ENCODE results near the gene NUDCD3. TPM values are rescaled to one million over a fixed set of nuclear protein-coding genes. Genes with fewer than 3 reads are reported as not detected.

NUDCD3 gene
- total and polyA plus RNA-seq, 7 donors: 34.6 to 140 (median 97.7) TPM

DNA sequence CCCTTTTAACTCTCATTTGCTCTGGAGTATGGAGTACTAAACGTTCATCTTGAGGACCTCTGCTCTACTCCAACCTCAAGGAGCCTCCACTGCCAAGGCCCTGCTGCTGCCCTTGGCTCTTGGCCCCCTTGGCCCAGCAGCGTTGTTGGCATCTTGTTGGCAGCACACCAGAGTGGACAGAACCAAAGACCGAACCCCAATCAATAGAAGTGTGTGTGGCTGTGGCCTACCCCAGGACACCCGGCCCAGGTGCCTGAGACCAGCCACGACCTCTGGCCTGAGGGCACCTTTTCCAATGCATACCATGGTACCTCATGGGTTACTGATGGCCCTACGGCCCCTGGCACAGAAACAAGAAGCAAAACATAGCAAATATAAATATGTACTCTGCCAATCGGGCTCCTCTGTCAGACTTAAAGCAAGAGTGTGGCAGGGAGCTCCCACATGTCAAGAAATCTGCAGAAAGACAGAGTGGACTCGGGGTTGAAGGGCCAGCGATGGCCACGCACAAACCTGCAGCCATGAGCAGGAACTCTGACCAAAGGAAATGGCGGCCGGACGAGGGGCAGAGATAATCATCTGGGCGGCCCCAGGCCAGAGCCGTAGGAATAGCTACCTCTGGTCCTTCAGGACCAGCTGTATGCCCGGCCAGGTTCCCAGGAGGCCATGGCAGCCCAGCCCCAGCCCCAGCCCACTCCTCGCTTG is 47.8 kb upstream of the NUDCD3 start:
- ATAC-seq: no peak
- intact Hi-C loops (cut with DNase I): no loop called here
- 80 to 87% (median 83%) methylated on average over 17 of the region's 17 CpGs for WGBS, 3 donors
- Histone ChIP-seq H3K36me3 (ENCODE audit: insufficient read depth in 1 of 2, low read depth in 1 of 2) (no peaks in the 10 kb centered on the region), H3K4me1 (no peaks in the 10 kb centered on the region), H3K4me3 (no peak overlapping the region), H3K9me3 (no peaks in the 10 kb centered on the region), H3K27me3 (ENCODE audit: insufficient read depth in 3 of 3, low read length in 2 of 3) (no peaks in the 10 kb centered on the region), H3K27ac (no peak overlapping the region)
- no peak for DNase-seq
- TF ChIP-seq, protein P1, sequence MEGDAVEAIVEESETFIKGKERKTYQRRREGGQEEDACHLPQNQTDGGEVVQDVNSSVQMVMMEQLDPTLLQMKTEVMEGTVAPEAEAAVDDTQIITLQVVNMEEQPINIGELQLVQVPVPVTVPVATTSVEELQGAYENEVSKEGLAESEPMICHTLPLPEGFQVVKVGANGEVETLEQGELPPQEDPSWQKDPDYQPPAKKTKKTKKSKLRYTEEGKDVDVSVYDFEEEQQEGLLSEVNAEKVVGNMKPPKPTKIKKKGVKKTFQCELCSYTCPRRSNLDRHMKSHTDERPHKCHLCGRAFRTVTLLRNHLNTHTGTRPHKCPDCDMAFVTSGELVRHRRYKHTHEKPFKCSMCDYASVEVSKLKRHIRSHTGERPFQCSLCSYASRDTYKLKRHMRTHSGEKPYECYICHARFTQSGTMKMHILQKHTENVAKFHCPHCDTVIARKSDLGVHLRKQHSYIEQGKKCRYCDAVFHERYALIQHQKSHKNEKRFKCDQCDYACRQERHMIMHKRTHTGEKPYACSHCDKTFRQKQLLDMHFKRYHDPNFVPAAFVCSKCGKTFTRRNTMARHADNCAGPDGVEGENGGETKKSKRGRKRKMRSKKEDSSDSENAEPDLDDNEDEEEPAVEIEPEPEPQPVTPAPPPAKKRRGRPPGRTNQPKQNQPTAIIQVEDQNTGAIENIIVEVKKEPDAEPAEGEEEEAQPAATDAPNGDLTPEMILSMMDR (IDR thresholded peaks at IDR 0.05): no peak

DNA sequence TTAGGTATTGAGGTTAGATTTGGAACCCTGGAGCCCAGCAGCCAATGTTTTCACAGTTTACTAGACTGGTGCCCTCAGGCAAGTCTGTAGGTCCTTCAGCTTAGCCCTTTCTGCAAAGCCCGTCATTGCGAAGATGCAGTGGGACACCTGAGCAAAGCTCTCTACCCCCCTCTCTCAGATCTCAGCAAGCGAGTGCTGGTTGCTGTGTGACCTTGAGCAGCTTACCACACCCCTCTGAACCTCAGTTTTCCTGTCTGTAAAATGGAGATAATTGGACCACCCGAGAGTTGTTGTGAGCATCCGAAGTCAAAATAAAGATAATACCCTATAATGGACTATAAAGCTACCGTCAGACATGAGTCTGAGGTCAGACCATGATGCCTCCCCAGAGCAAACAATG is 47.0 kb upstream of the NUDCD3 start:
- intact Hi-C loops (cut with DNase I): no loop called here
- no peak overlapping the region for H3K4me3 ChIP-seq
- H3K27ac ChIP-seq: no peak overlapping the region
- no peaks in the 10 kb centered on the region for H3K9me3 ChIP-seq
- no peaks in the 10 kb centered on the region for H3K4me1 ChIP-seq
- no peaks in the 10 kb centered on the region for H3K36me3 ChIP-seq (ENCODE audit: insufficient read depth in 1 of 2, low read depth in 1 of 2)
- ATAC-seq: no peak
- H3K27me3 ChIP-seq (ENCODE audit: insufficient read depth in 3 of 3, low read length in 2 of 3): no peaks in the 10 kb centered on the region
- 93 to 94% (median 93%) methylated on average over 6 of the region's 6 CpGs for WGBS, 3 donors
- TF ChIP-seq, protein P1 (IDR thresholded peaks at IDR 0.05): no peak
- DNase-seq: no peak

DNA sequence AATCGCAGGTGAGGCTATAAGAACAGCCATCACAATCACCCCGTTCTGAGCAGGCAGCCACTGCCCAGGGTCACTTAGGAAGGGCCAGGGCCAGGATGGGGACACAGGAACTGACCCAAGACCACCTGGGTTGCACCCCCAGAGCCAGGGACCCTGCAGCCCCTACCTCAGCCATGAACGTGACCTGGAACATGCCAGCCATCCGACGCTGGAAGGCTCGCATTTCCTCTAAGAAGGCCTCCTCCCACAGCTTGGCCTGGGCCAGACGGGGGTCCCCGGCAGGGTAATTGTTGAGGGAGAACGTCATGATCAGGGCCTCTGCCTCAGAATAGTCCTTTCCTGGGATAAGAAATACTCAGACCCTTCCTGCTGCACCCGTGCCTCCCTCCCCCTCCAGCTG is 45.6 kb upstream of the NUDCD3 start:
- 77 to 84% (median 79%) methylated on average over 10 of the region's 10 CpGs for WGBS, 3 donors
- DNase-seq (no peak), ATAC-seq (no peak)
- H3K27ac ChIP-seq: no peak overlapping the region
- no peaks in the 10 kb centered on the region for H3K27me3 ChIP-seq (ENCODE audit: insufficient read depth in 3 of 3, low read length in 2 of 3)
- TF ChIP-seq, protein P1 (IDR thresholded peaks at IDR 0.05): no peak
- no peaks in the 10 kb centered on the region for H3K36me3 ChIP-seq (ENCODE audit: insufficient read depth in 1 of 2, low read depth in 1 of 2)
- intact Hi-C loops (cut with DNase I): no loop called here
- no peaks in the 10 kb centered on the region for H3K9me3 ChIP-seq
- H3K4me3 ChIP-seq: no peak overlapping the region
- no peaks in the 10 kb centered on the region for H3K4me1 ChIP-seq

DNA sequence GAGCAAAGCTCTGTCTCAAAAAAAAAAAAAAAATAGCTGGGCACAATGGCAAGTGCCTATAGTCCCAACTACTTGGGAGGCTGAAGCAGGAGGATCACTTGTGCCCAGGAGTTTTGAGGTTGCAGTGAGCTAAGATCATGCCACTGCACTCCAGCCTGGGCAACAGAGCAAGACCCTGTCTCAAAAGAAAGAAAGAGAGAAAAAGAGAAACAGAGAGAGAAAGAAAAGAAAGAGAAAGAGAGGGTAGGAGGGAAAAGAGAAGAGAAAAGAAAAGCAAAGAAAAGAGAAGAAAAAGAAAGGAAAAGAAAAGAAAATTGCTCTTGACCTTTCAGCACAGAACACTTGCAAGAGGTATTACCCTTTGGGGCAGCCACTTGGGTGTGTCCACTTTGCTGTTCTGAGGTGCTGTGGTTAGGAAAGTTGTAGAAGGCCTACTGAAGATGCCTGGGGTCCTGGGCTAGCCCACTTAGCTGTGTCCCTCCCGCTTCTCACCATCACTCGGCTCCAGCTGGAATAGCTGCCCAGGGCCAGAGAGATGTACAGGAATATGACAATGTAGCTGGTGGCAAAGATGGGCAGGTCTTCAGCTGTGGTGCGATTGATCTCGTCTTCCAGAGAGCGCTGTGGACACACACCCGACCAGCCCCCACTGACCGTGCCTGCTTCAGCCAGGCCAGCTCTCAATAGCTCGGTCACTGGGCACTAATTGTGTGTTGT is 45.0 kb upstream of the NUDCD3 start:
- no peaks in the 10 kb centered on the region for H3K4me1 ChIP-seq
- H3K9me3 ChIP-seq: no peaks in the 10 kb centered on the region
- WGBS, 3 donors: 87 to 94% (median 93%) methylated on average over 8 of the region's 8 CpGs
- H3K27ac ChIP-seq: no peak overlapping the region
- DNase-seq: no peak
- TF ChIP-seq, protein P1 (IDR thresholded peaks at IDR 0.05): no peak
- no peak overlapping the region for H3K4me3 ChIP-seq
- H3K27me3 ChIP-seq (ENCODE audit: insufficient read depth in 3 of 3, low read length in 2 of 3): no peaks in the 10 kb centered on the region
- ATAC-seq: no peak
- intact Hi-C loops (cut with DNase I): no loop called here
- no peaks in the 10 kb centered on the region for H3K36me3 ChIP-seq (ENCODE audit: insufficient read depth in 1 of 2, low read depth in 1 of 2)

Data from psoas muscle (tissue), 8 donors.